T-helper 22 cell (primary cell): ENCODE measurements around the gene LRP8.
A peak's percentile ranks its signal among the peaks of the same experiment; 100 is the strongest.

Experiments used
- DNase-seq: peaks from one replicate; pipeline ENCODE4 v3.0.0-alpha.2; 2020; ENCODE audit warnings: low read depth

The LRP8 gene

DNA sequence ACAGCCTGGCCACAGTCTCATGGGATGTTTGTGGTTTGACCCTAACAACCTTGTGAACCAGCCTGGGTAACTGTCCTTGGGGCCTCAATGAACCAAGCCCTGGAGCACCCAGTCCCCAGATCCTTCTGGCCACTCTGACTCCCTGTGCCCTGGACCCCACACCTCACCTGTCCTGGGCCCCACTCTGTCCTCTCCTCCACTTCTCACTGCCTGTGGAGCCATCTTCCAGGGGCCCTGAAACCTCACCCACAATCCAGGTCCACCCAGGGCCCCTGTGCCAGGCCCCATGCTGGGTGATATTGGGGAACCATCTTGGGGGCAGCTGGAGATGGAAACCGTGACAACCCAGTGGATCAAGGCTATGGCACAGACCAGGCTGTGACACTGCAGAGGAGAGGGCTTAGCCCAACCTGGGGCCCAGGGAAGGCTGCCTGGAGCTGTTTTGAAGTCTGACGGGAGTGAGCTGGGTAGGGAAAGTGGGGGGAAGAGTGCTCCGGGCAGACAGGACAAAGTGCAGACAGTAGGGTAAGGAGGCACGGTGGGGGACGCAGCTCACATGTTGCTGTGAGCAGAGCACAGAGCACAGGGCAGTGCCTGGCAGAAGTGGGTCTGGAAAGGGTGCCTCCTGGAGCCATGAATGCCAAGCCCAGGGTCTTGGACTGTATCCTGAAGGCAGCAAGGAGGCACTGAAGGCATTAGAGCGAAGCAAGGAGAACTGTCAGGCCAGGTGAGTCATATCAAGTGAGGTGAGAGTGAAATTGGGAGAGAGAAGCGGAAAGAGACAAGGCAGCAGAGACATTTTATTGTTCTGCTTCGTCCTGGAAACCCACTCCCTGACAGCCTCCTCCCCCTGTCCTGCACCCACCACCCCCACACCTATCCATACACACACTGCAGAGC, 12.1 kb upstream of the LRP8 start:
- DNase-seq: no peak

- no peak for DNase-seq
Observed at GRCh38 chr1:53338423-53338822, 10.6 kb upstream of the LRP8 start.

DNA sequence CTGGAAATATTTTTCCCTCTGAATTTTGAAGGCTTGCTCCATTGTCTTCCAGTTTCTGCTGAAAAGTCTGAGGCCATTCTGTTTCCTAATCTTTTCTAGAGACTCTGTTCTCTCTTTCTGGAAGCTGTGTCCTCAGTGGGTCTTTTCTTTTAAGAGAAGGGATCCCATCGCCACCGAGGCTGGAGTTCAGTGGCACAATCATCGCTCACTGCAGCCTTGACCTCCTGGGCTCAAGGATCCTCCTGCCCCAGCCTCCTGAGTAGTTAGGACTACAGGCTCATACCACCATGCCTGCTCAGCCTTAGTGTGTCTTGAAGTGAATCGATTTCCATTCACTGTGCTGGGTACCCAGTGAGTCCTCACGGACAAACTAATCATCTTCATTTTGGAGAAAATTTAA, 9.6 kb upstream of the LRP8 start:
- no peak for DNase-seq

GRCh38 chr1:53336146-53336545, 8.3 kb upstream of the LRP8 start:
- DNase-seq: no peak

- no peak for DNase-seq
Observed at GRCh38 chr1:53335661-53336060, 7.8 kb upstream of the LRP8 start.

- DNase-seq: no peak
Observed at GRCh38 chr1:53334781-53335180, 6.9 kb upstream of the LRP8 start.

GRCh38 chr1:53334312-53334711, 6.4 kb upstream of the LRP8 start:
- DNase-seq: no peak

DNA sequence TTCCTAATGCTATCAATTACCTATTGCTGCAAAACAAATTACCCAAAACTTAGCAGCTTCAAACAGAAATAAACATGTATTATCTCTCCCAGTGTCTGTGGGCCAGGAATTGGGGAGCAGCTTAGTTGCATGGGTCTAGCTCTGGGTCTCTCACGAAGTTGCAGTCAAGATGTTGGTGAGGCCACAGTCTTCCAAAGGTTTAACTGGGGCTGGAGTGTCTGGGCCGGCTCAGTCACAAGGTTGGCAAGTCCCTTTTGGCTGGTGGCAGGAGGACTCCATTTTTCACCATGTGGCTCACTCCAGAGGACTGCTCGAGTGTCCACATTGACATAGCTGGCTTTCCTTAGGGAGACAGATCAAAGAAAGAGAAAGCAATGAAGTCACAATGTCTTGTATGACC, 5.0 kb upstream of the LRP8 start:
- DNase-seq: no peak

- DNase-seq: no peak
Observed at GRCh38 chr1:53332186-53332564, 4.3 kb upstream of the LRP8 start.

GRCh38 chr1:53331446-53332185, 3.7 kb upstream of the LRP8 start:
- DNase-seq: no peak

DNA sequence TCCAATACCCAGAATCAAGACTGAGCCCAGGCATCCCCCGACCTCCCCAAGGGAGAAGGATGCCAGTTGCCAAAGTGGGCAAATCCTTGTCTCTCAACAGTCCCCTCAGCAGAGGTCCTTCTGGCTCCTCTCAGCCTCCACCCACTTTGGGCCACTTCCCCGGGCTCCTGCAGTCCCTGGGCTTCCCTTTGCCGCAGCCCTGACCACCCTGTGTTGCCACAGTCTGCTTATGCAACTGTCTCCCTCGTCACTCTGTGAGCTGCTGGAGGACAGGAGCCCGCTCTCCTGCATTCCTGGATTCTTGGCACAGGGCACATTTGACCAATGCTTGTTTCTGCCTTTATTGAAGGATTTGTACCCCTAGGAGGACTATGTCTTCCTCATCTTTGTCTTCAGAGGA, 2.9 kb upstream of the LRP8 start:
- DNase-seq: no peak

DNA sequence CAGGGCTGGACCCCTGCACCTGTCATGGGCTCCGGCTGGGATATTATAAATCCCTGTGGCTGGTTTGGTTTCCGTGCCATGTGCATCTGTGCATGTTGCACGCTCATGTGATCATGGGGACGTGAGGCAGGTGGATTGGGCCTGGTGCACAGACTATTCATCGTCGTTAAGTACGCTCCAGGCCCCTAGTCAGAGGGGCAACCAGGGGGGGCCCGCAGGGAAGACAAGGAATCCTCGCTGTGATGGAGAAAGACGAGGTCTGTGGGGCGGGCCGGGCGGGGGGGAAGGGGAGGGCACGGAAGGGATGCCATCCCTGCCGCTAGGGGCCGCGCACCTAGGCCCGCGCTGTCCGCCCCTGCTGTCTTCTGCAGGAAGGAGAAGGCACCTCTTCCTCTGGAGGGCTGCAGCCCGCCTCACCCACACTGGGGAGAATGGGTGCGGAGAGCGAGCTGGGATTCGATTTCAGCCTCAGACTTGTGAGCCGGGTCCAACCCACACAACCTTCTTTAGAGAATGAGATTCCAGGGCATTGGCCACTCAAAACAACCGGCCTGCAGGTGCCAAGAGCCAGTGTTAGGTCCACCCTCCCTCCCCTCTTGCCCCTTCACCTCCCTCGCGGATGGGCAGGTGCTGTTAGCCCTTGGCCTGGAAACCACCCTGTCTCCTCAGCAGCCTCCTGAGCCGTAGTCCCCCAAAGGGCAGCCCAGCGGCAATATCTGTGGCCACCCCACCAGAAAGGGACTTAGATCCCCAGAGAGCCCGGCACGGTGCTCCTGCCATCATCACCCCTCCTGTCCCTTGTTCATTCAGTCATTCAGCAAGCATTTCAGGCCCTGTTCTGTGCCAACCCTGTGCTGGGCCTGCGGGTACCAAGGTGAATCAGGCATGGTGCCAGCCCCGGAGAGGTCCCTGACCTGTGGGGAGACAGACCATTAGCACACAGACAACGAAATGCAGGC, 950 bp upstream of the LRP8 start:
- DNase-seq: no peak

DNA sequence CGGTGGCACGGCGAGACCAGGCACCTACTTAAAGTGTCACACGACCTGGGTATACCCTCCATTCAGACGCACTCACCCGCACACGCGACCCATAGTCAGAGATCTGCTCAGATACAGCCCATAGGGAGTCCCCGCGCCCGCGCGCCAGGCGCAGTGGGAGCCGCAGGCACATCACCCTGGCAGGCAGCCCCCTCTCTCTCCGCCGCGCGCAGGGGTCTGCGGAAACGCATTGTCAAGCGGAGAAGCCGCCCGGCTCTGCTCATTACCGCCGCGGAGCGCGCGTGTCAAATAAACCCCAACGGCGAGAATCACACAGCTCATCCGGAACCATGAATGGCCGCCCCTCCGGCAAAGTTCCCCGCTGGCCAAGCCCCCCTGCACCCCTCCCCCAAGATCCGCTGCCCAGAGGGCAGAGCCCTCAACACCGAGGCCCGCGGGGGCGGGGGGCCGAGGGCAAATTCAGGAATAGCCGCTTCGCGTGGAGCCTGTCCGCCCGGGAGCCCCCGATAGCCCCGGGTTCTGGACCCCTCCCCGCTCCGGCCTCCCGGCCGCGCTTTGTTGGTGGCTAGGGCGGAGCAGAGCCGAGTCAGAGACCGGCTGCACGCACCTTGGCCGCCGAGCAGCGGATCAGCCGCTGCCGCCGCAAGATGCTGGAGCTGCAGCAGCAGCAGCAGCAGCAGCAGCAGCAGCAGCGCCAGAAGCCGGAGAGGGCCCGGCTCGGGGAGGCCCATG, 522 bp downstream of the LRP8 start:
- peak; percentile 37 for DNase-seq

GRCh38 chr1:53326598-53327181, 1.2 kb downstream of the LRP8 start:
- no peak for DNase-seq

DNA sequence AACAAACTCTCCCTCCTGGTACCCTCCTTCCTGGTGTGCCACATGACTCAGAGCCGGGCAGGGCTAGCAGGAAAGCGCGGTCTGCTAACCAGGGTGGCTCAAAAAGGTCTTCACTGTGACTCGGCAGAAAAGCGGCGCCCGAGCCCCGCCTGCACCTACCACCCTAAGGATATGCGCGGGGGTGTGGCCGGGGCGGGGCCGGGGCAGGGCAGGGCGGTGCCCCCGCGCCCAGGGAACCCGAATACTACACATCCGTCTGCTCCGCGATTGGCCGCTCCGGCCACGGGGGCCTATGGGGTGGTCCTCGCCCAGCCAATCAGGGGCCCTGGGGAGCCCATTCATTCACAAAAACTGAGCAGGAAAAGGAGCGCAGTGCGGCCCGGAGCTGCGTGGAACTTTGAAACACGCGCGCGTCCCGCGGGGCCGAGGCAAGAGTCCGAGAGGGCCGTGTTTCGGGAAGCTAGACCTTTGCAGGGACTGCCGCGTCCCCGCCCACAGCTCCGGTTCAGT, 1.7 kb downstream of the LRP8 start:
- DNase-seq: peak; percentile 92

DNA sequence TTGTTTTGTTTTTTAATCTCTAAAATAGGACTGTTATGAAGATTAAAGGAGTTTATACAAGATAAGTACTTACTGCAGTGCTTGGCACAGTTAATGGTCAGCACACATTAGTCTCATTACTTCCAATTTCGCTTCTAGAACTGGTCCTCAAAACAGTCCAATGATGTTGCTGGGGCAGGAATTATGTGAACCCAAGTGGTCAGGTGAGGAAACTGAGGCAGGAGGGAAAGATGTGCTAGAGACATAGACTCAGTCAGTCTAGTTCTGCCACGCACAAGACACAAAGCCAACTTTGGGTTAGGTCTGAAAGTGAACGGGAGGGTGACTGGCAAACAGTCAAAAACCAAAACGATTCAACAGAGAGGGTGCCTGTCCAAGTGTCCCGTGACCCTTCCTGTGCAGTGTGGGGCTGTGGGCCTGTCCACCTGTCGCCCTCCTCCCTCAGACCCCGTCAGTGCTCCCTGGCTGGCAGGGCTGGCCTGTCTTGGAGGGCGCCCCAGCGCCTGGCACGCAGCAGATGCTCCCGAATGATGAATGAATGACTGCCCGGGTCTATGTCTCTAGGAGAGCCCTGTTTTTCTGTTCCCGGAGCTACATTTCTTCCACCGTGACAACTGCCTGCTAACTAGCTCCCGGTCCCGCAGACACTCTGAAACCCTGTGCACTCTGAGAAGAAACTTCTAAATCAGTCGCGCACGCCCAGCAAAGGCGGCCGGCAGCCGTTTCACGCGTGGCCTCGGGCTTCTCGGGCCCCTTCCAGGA, 2.4 kb downstream of the LRP8 start:
- no peak for DNase-seq

DNA sequence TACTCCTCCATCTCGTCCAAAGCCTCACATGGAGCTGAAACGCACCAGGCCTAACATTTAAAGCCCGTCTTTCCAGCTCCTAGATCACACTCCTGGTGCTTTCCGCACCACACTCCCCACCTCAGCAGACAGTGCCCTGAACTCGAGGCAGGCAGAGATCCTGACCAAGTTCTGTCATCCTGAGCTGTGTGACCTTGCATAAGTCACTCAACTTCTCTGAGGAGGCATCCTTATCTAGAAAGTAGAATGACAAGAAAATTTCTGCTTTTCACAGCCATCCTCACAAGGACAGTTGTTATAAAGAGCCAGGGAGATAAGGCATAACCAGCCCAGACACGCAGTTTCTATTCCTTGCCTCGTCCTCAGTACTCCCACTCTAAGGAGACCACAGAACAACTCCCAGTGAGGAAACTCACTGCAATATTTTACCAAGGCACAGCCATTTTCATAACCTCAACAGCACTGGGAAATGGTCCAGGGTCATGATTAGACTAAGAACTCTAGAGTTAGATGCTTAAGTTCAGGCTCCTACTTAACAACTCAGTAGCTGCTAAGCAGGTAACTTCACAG, 3.1 kb downstream of the LRP8 start:
- no peak for DNase-seq

DNA sequence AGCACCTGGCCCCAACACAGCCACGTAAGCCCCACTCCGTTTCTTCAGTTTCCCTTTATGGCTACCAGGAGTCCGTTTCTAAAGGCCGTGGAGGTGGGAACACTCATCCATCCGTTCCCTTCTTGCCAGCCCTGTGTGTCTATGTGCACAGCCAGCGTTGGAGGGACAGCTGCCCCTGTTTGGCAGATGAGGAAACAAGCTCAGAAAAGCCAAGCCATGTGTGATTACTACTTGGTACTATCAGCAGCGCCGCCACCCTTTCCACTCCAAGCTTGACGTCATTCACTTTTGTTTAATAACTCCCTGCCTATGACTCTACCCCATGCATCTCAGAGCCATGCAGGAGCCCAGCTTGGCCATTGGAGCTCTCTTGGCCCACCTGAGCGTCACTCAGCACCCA, 3.5 kb downstream of the LRP8 start:
- no peak for DNase-seq

GRCh38 chr1:53323316-53323715, 4.6 kb downstream of the LRP8 start:
- DNase-seq: no peak
